GM21390 (cell line): ENCODE results near the gene TECTA.

Experiments
- ATAC-seq: cut with Tn5 transposase; IDR thresholded peaks from one replicate; pipeline ENCODE4 v1.9.1; 2021; ENCODE audit not compliant: unreplicated experiment

TECTA gene

DNA sequence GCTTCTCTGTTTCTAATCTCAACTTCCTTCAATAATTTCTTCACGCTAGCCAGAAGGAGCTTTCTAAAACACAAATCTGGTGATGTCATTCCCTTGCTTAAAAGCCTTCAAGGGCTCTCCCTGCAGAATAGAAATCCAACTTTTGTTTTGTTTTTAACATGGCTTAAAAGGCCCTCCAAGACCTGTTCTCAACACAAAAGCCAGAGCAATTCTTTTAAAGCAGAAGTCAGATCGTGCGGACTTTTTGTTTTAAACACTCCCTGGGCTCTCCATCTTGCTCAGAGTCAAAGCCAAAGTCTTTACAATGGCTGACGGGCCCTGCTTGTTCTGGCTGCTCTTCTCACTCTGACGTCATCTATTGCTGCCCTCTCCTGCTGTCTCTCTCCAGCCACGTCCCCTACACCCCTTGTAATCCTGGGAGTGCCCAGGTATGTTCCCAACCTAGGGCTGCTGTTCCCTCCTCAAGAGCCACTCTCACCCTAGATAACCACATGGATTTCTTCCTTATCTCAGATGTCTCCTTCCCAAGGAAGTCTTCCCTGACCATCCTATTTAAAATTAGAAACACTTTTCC lies 22.5 kb downstream of the TECTA start:
- no peak for ATAC-seq

GRCh38 chr11:121127809-121128208 lies 26.8 kb downstream of the TECTA start:
- no peak for ATAC-seq

- no peak for ATAC-seq
These were observed 28.6 kb downstream of the TECTA start for GRCh38 chr11:121129362-121130340.

DNA sequence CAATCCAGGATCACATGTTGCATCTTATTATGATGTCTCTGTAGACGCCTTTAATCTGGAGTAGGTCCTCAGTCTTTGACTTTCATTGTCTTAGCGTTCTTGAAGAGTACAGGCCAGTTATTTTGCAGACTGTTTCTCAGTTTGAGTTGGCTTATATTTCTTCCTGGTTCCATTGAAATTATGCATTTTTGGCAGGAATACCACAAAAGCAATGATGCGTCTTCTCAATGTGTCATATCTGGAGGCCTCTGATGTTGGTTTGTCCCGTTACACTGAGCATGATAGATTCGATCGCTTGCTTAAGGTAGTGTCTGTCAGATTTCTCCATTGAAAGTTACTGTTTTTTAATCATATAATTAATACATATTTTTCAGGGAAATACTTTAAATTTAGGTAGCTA lies 30.6 kb downstream of the TECTA start:
- no peak for ATAC-seq

GRCh38 chr11:121132211-121132976 lies 31.4 kb downstream of the TECTA start:
- no peak for ATAC-seq

DNA sequence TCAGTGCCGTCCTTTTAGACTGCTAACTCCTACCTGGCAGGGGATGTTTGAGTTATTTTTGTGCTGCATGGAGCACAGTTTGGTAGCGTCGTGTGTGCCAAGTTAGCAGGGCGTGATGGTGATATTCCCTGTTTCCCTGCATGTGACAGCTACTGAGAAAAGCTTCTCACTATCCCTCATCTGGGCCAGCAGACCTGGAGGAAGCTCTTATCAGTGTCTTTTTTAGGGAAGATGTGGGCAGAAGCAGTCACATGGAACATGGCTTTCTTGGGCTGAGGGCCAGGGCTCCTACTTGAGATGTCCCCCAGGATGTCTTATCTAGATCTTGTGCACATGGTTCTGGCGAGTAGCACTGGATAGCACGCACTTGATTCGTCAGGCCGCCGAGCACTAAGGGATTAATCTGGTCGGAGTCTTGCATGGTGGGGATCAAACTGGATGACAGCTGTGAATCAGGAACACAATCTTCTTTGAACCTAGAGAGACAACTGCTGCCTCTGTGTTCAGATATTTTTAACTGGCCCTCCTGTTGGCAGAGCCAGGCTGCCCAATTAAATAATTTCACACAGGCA lies 33.8 kb downstream of the TECTA start:
- ATAC-seq: no peak

DNA sequence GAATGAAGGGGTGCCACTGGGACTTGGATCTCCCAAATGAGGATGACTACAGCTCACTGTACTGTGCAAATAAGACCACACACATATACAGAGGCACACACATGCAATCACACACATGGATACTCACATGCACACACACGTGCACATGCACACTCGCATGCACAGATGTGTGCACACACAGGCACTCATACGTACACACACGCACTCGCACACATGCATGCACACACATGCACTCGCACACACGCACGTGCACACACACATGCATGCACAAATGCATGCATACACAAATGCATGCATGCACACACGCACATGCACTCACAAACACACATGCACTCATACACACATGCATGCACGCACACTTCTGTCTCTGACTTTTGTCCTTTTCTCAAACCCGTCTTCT lies 36.0 kb downstream of the TECTA start:
- no peak for ATAC-seq

DNA sequence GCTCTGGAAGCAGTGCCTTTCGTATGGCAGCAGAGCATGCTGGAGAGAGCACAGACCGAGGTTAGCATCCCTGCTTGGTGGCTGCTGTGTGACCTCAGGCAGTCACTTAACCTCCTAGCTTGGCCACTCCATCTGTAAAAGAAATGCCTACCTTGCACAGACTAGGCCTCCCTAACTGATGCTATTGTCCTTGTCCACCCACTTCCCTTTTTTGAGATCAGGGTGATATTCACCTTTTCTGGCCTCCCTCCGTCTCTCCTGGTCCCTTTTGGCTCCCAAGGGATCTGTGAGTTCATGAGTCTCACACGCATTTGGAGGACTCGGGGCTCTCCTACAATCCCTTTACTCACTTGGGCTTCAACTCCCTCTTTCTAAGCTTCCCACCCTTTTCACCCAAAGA lies 37.2 kb downstream of the TECTA start:
- no peak for ATAC-seq

GRCh38 chr11:121140369-121140768 lies 39.3 kb downstream of the TECTA start:
- ATAC-seq: no peak

DNA sequence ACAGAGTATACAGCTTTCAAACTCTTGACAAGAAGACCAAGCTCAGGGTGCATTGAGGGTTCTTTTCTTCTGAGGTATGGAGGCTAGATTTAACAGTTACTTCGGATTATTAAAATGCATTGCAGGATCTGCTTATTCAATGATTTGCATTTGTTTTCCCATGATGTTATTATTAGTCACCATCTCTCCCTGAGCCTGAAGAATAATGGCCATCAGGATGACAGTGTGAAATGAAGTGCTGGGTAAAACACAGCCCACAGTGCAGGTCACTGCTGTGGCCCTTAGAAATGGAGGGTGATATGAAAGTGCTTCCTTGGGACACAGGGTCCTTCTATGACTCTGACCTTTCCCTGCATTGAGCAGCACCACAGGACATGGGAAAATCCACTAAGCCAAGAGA lies 40.0 kb downstream of the TECTA start:
- ATAC-seq: no peak

DNA sequence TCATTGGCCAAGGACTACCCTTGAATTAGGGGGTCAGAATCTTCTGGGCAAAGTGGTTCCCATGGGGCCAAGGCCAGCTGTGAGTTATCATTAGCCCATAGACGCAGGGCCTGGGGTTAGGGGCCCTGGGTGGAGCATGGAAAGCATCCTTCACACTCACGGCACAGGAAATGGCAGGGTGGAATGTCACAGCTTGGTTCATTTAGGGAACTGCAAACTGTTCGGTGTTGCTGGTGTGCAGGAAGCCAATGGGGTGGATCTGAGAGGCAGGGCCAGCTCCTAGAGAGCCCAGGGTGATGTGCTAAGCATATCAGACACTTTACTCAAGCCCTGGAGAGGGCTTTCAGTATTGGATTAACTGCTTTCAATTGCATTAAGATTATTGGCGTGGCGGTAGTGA lies 42.9 kb downstream of the TECTA start:
- ATAC-seq: no peak

DNA sequence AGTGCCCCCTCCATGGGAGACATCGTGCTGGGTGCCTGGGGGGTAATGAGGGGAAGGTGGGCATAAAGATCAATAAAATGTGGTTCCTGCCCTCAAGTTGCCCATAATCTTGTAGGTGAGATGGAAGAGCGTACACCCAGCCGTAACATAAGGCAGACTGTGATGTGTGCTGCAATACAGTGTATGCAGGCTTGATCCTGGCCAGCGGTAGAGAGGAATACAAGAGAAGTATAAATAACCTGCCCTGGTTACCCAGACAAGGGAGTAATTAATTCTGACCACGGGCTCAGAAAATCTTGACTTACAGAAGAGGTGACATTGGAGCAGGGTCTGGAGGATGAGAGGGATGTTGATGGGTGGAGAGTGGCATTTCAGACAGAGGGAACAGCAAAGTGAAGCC lies 43.7 kb downstream of the TECTA start:
- no peak for ATAC-seq

DNA sequence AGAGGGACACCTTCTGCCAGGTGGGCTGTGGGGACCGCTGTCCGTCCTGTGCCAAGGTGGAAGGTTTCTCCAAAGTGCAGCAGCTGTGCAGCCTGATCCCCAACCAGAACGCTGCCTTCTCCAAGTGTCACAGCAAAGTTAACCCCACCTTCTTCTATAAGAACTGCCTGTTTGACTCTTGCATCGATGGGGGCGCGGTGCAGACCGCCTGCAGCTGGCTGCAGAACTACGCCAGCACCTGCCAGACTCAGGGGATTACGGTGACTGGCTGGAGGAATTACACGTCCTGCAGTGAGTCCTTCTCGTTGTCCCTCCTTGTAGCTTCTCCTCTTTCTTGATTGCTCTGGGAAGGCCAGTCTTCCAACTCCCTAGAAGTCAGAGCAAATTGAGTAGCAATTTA lies 44.8 kb downstream of the TECTA start:
- no peak for ATAC-seq

- ATAC-seq: no peak
These were observed 48.1 kb downstream of the TECTA start for GRCh38 chr11:121149116-121149515.

DNA sequence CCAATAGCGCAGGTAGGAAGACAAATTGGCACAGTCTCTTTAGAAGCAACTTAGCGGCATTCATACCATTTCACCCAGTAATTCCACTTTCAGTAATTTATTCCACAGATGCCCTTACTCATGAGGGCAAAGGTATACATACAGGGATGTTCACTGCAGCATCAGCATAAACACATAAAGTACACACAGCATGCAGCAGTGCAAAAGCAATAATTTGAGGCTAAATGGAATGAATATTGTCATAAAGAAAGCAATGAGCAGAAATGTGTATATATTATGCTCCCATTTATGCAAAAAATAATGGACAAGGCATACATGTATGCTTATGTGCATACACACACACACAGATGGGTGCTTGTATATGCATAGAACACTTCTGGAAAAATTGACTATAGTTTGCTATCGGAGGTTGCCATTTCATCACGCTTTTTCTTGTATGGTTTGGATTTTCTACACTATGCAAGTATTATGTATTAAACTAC lies 50.2 kb downstream of the TECTA start:
- ATAC-seq: no peak

- ATAC-seq: no peak
These were observed 51.7 kb downstream of the TECTA start for GRCh38 chr11:121152764-121153163.

DNA sequence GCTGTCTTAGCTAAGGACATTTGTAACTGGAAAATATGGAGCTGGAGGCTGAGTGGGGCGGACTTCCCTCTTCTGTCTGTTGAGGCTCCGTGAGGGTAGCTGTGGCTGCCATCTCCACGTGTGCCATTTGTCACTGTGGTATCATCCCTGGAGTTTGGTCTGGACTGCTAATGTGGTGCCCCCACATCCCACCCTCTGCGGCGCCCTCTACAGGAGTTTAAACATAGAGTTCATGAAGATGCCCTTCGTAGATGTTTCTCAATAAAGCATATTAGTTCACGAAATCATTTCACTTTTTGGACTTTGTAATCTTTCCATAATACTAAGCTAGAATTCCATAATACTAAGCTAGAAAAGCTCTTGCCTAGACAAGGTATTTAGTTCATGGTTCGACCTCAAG lies 52.4 kb downstream of the TECTA start:
- ATAC-seq: no peak

DNA sequence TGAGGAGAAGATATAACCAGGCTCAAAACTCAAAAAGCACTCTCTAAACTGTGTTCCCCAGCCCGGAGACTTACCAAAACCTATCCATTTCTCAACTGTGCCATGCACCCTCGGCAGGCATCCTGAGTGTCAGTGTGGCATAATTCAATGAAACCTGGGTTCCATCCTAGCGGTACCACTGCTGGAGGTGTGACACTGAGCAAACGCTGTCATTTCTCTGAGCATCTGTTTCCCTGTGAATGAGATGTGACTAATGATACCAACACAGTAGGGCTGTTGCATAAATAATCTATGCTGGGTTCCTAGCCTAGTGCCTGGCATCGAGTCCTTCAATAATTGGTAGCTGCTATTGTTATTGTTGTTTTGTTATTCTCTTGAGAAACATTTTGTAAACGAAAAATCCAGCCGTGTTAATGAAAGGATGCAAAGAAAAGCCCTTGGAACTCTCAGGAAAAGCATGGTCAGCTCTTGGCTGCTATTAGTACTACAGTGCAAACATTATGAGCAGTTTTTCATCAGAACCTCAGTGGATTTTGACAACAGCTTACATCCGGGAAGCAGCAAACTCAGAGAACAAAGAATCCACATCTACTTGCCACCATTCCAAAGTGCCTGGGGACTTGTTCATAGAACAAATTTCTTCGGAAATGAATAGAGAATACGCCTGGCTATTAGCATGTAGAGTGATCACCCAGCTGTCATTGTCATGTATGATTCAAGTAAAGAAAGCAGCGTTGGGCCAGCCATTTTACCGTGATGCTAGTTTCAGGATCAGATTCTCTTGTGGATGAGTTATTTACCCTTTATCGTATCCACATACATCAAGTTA lies 53.7 kb downstream of the TECTA start:
- no peak for ATAC-seq

- ATAC-seq: no peak
These were observed 56.7 kb downstream of the TECTA start for GRCh38 chr11:121157756-121158155.

GRCh38 chr11:121159741-121160140 lies 58.7 kb downstream of the TECTA start:
- no peak for ATAC-seq
